ENCODE data around the gene DESI1.

The DESI1 gene

DNA sequence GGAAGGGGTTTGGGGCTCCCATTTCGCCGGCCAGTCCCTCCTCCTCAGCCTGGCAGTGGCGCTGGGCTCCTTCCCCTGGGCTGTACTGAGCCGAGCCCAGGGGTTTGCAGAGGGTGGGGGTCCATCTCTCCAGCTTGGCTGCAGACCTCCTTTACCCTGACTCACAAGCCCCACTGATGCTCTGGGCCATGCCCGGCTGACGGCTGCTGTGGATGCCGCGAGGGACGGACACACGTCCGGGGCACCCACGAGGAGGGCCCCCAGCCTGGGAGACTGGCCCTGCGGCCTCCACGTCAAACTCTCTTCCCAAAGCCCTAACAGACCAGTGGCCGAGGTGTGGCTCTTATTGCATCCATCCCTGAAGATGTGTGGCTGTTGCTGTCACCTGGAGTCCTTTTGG, 45.3 kb downstream of the DESI1 start (continued):
- TF ChIP-seq YY1 (tag by site-specific recombination; IDR thresholded peaks at IDR 0.05) (no peak), ZNF610 (tag by site-specific recombination; IDR thresholded peaks at IDR 0.05; ENCODE audit: borderline replicate concordance) (no peak), ZNF391 (tag by site-specific recombination; IDR thresholded peaks at IDR 0.05; ENCODE audit: borderline replicate concordance, low read depth) (no peak), ZNF473 (tag by site-specific recombination; IDR thresholded peaks at IDR 0.05) (no peak)

- Histone ChIP-seq H3K4me1 (ENCODE audit: control insufficient read depth, insufficient read depth, low read length) (no peaks in the 10 kb centered on the region), H3K4me3 (ENCODE audit: low read depth, low read length) (no peak overlapping the region), H3K27ac (ENCODE audit: extremely low read depth, low read depth, low read length) (no peak overlapping the region), H3K36me3 (ENCODE audit: control insufficient read depth in 2 of 2, insufficient read depth in 1 of 2, low read length in 2 of 2) (peaks cover 0 to 53% of the 10 kb centered on the region in 2 experiments; a peak in 2 of 3 replicates), H3K9me3 (ENCODE audit: control insufficient read depth, insufficient read depth, low read depth, low read length) (no peaks in the 10 kb centered on the region)
- CTCF ChIA-PET, result interaction anchor here (1.0 kb wide), 1 partner anchor 23 kb away, joined by 3 read pairs; no protein-coding TSS in a partner anchor
- POLR2A ChIA-PET, result interaction anchor here (2.2 to 9.9 kb wide), 2 partner anchors 14 to 15 kb away, joined by 10 to 85 read pairs; partner anchors contain the start of genes CSDC2 and PMM1
- TF ChIP-seq ZNF626 (tag by site-specific recombination; IDR thresholded peaks at IDR 0.05) (no peak), ZNF274 (IDR thresholded peaks at IDR 0.05; ENCODE audit: low read length) (no peak), ZNF274 (tag by site-specific recombination; IDR thresholded peaks at IDR 0.05; ENCODE audit: borderline replicate concordance) (no peak), ZNF114 (tag by site-specific recombination; IDR thresholded peaks at IDR 0.05) (no peak), ZNF266 (tag by site-specific recombination; IDR thresholded peaks at IDR 0.05; ENCODE audit: low read depth) (no peak), KLF17 (tag by site-specific recombination; IDR thresholded peaks at IDR 0.05) (no peak), ZNF391 (tag by site-specific recombination; IDR thresholded peaks at IDR 0.05; ENCODE audit: borderline replicate concordance, low read depth) (no peak), SALL2 (tag by site-specific recombination; IDR thresholded peaks at IDR 0.05; ENCODE audit: borderline replicate concordance) (no peak), ZNF157 (tag by site-specific recombination; IDR thresholded peaks at IDR 0.05) (no peak), PRDM1 (tag by site-specific recombination; IDR thresholded peaks at IDR 0.05) (no peak), ZBTB7A (tag by site-specific recombination; IDR thresholded peaks at IDR 0.05; ENCODE audit: low read depth) (no peak), ZNF558 (tag by site-specific recombination; IDR thresholded peaks at IDR 0.05) (no peak), ZSCAN30 (tag by site-specific recombination; IDR thresholded peaks at IDR 0.05) (no peak), ZNF654 (tag by site-specific recombination; IDR thresholded peaks at IDR 0.05; ENCODE audit: low read depth) (no peak), ZNF18 (tag by site-specific recombination; IDR thresholded peaks at IDR 0.05) (no peak), ZIC2 (tag by site-specific recombination; IDR thresholded peaks at IDR 0.05) (no peak)
- TF ChIP-seq, protein P1, sequence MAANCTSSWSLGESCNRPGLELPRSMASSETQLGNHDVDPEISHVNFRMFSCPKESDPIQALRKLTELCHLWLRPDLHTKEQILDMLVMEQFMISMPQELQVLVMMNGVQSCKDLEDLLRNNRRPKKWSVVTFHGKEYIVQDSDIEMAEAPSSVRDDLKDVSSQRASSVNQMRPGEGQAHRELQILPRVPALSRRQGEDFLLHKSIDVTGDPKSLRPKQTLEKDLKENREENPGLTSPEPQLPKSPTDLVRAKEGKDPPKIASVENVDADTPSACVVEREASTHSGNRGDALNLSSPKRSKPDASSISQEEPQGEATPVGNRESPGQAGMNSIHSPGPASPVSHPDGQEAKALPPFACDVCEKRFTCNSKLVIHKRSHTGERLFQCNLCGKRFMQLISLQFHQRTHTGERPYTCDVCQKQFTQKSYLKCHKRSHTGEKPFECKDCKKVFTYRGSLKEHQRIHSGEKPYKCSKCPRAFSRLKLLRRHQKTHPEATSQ (tag by site-specific recombination; IDR thresholded peaks at IDR 0.05), result no peak
- TF ChIP-seq, protein P2, sequence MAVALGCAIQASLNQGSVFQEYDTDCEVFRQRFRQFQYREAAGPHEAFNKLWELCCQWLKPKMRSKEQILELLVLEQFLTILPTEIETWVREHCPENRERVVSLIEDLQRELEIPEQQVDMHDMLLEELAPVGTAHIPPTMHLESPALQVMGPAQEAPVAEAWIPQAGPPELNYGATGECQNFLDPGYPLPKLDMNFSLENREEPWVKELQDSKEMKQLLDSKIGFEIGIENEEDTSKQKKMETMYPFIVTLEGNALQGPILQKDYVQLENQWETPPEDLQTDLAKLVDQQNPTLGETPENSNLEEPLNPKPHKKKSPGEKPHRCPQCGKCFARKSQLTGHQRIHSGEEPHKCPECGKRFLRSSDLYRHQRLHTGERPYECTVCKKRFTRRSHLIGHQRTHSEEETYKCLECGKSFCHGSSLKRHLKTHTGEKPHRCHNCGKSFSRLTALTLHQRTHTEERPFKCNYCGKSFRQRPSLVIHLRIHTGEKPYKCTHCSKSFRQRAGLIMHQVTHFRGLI (tag by site-specific recombination; IDR thresholded peaks at IDR 0.05), result no peak
Measured at GRCh38 chr22:41574847-41575381, 45.9 kb downstream of the DESI1 start.
